Measurements from ENCODE around the gene APOO.

DNA sequence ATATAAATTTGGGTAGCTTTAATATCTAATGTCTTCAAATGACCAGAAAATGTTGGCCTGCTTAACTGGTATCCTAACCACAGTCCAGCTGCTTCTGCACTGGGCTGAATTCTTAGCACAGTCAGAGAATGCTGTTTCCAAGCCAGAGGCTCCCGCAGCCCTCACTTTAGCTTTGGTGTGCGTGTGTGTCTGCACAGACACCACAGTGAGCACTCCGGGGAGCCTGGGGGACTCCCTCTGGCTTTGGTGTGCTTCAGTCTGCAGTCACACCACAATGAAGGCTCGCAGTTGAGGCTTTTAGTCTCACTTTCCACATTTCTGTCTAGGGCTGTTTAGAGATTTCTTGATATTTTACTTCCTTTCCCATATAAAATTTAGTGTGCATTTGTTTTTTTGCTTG lies 53.6 kb downstream of the APOO start:
- no peak for TF ChIP-seq POLR2A (IDR thresholded peaks at IDR 0.05)
- TF ChIP-seq, protein P1, sequence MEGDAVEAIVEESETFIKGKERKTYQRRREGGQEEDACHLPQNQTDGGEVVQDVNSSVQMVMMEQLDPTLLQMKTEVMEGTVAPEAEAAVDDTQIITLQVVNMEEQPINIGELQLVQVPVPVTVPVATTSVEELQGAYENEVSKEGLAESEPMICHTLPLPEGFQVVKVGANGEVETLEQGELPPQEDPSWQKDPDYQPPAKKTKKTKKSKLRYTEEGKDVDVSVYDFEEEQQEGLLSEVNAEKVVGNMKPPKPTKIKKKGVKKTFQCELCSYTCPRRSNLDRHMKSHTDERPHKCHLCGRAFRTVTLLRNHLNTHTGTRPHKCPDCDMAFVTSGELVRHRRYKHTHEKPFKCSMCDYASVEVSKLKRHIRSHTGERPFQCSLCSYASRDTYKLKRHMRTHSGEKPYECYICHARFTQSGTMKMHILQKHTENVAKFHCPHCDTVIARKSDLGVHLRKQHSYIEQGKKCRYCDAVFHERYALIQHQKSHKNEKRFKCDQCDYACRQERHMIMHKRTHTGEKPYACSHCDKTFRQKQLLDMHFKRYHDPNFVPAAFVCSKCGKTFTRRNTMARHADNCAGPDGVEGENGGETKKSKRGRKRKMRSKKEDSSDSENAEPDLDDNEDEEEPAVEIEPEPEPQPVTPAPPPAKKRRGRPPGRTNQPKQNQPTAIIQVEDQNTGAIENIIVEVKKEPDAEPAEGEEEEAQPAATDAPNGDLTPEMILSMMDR (IDR thresholded peaks at IDR 0.05) = no peak

Measured in vagina (tissue), 2 donors.